GM10266 (cell line): ENCODE data around the gene ADSL.
"Not testable (repeated sequence)": the region's sequence is repeated elsewhere in the genome, so short reads cannot be mapped to it uniquely, and the experiment has no call there.

ENCODE experiments used
- DNase-seq: peaks from one replicate; pipeline ENCODE4 v3.0.0; 2012; ENCODE audit errors: extremely low spot score
- CTCF ChIP-seq: IDR thresholded peaks from 2 replicates; pipeline ENCODE4 v1.5.1; 2012; ENCODE audit warnings: mild to moderate bottlenecking, low read depth; ENCODE audit not compliant: control insufficient read depth, insufficient read depth; ENCODE audit errors: missing control alignments

The ADSL gene

GRCh38 chr22:40367342-40367741 lies 21.0 kb downstream of the ADSL start:
- DNase-seq = no peak
- TF ChIP-seq CTCF = no peak

- no peak for TF ChIP-seq CTCF
- no peak for DNase-seq
Observed at GRCh38 chr22:40368016-40368415, 21.7 kb downstream of the ADSL start.

GRCh38 chr22:40368836-40369235 lies 22.5 kb downstream of the ADSL start:
- no peak for TF ChIP-seq CTCF
- no peak for DNase-seq

- TF ChIP-seq CTCF = no peak
- DNase-seq = no peak
Observed at GRCh38 chr22:40374567-40374966, 28.3 kb downstream of the ADSL start.

GRCh38 chr22:40376149-40376548 lies 29.8 kb downstream of the ADSL start:
- TF ChIP-seq CTCF = no peak
- no peak for DNase-seq

GRCh38 chr22:40377931-40378330 lies 31.6 kb downstream of the ADSL start:
- no peak for DNase-seq
- TF ChIP-seq CTCF = no peak

- not testable (repeated sequence) for DNase-seq
Observed at GRCh38 chr22:40378448-40378847, 32.1 kb downstream of the ADSL start.

GRCh38 chr22:40381461-40381860 lies 35.2 kb downstream of the ADSL start:
- DNase-seq = no peak
- no peak for TF ChIP-seq CTCF
